ENCODE data around the gene REST.

Gene REST

GRCh38 chr4:56979421-56980072 lies 71.8 kb downstream of the REST start:
- no peak for DNase-seq (ENCODE audit: low spot score)
- Histone ChIP-seq H3K27ac (ENCODE audit: poor library complexity, severe bottlenecking) (peak overlapping the region; percentile 81), H3K9me3 (ENCODE audit: severe bottlenecking) (no peaks in the 10 kb centered on the region), H3K27me3 (ENCODE audit: insufficient read depth, poor library complexity, severe bottlenecking) (no peaks in the 10 kb centered on the region), H3K36me3 (ENCODE audit: low read depth) (peaks cover 24% of the 10 kb centered on the region), H3K4me3 (ENCODE audit: severe bottlenecking) (peak overlapping the region; percentile 62), H3K4me1 (ENCODE audit: insufficient read depth, poor library complexity, severe bottlenecking) (peaks cover 12% of the 10 kb centered on the region)
- no peak for ATAC-seq (ENCODE audit: low read depth)
- TF ChIP-seq, protein P1, sequence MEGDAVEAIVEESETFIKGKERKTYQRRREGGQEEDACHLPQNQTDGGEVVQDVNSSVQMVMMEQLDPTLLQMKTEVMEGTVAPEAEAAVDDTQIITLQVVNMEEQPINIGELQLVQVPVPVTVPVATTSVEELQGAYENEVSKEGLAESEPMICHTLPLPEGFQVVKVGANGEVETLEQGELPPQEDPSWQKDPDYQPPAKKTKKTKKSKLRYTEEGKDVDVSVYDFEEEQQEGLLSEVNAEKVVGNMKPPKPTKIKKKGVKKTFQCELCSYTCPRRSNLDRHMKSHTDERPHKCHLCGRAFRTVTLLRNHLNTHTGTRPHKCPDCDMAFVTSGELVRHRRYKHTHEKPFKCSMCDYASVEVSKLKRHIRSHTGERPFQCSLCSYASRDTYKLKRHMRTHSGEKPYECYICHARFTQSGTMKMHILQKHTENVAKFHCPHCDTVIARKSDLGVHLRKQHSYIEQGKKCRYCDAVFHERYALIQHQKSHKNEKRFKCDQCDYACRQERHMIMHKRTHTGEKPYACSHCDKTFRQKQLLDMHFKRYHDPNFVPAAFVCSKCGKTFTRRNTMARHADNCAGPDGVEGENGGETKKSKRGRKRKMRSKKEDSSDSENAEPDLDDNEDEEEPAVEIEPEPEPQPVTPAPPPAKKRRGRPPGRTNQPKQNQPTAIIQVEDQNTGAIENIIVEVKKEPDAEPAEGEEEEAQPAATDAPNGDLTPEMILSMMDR (IDR thresholded peaks at IDR 0.05; ENCODE audit: poor library complexity, severe bottlenecking), result no peak

DNA sequence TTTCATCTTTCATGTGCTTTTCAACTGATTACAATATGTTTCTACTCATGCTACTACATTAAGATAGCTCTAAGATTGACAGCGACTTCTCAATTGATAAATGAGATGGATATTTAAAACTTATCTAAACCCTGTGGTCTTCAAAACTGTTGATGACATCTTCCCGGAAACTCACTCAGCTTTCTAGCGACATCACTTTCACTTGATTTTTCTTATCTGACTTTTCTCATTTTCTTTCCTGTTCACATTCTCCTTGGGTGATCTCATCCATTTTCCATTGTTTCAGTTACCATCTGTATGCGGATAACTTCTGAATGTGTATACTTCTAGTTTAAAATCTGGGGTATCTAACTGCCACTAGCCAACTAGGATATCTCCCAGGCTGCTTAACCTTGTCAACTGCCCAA lies 74.1 kb downstream of the REST start:
- ATAC-seq (ENCODE audit: low read depth) (no peak), DNase-seq (ENCODE audit: low spot score) (no peak)
- TF ChIP-seq, protein P1 (IDR thresholded peaks at IDR 0.05; ENCODE audit: poor library complexity, severe bottlenecking), result no peak
- Histone ChIP-seq H3K4me3 (ENCODE audit: severe bottlenecking) (no peak overlapping the region), H3K27ac (ENCODE audit: poor library complexity, severe bottlenecking) (no peak overlapping the region), H3K9me3 (ENCODE audit: severe bottlenecking) (no peaks in the 10 kb centered on the region), H3K27me3 (ENCODE audit: insufficient read depth, poor library complexity, severe bottlenecking) (no peaks in the 10 kb centered on the region), H3K36me3 (ENCODE audit: low read depth) (peaks cover 40% of the 10 kb centered on the region), H3K4me1 (ENCODE audit: insufficient read depth, poor library complexity, severe bottlenecking) (peaks cover 10% of the 10 kb centered on the region)

- no peak for ATAC-seq (ENCODE audit: low read depth)
- H3K9me3 ChIP-seq (ENCODE audit: severe bottlenecking), result no peaks in the 10 kb centered on the region
- no peak overlapping the region for H3K27ac ChIP-seq (ENCODE audit: poor library complexity, severe bottlenecking)
- TF ChIP-seq, protein P1 (IDR thresholded peaks at IDR 0.05; ENCODE audit: poor library complexity, severe bottlenecking), result no peak
- H3K4me1 ChIP-seq (ENCODE audit: insufficient read depth, poor library complexity, severe bottlenecking), result peaks cover 8% of the 10 kb centered on the region
- no peak for DNase-seq (ENCODE audit: low spot score)
- no peaks in the 10 kb centered on the region for H3K27me3 ChIP-seq (ENCODE audit: insufficient read depth, poor library complexity, severe bottlenecking)
- no peak overlapping the region for H3K4me3 ChIP-seq (ENCODE audit: severe bottlenecking)
- peaks cover 70% of the 10 kb centered on the region for H3K36me3 ChIP-seq (ENCODE audit: low read depth)
These were observed 78.5 kb downstream of the REST start for GRCh38 chr4:56986192-56986591.

DNA sequence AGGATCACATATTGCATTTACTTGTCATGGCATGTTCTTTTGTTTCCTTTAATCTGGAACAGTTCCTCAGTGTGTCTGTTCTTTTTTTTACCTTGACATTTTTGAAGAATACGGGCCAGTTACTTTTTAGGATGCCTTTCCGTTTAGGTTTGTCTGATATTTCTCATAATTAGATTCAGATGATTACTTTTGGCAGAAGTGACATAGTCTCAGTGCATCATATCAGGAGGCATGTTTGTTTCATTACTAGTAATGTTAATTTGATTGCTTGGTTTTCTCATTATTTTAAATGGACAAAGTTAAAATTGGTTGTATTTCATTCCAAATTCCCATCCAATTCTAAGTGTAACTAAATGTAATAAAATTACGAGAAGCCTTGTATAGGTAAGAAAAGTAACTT lies 79.3 kb downstream of the REST start:
- no peak overlapping the region for H3K4me3 ChIP-seq (ENCODE audit: severe bottlenecking)
- TF ChIP-seq, protein P1 (IDR thresholded peaks at IDR 0.05; ENCODE audit: poor library complexity, severe bottlenecking), result no peak
- no peak for DNase-seq (ENCODE audit: low spot score)
- H3K9me3 ChIP-seq (ENCODE audit: severe bottlenecking), result no peaks in the 10 kb centered on the region
- no peaks in the 10 kb centered on the region for H3K27me3 ChIP-seq (ENCODE audit: insufficient read depth, poor library complexity, severe bottlenecking)
- H3K4me1 ChIP-seq (ENCODE audit: insufficient read depth, poor library complexity, severe bottlenecking), result peaks cover under 1% of the 10 kb centered on the region
- no peak overlapping the region for H3K27ac ChIP-seq (ENCODE audit: poor library complexity, severe bottlenecking)
- peaks cover 72% of the 10 kb centered on the region for H3K36me3 ChIP-seq (ENCODE audit: low read depth)
- no peak for ATAC-seq (ENCODE audit: low read depth)

DNA sequence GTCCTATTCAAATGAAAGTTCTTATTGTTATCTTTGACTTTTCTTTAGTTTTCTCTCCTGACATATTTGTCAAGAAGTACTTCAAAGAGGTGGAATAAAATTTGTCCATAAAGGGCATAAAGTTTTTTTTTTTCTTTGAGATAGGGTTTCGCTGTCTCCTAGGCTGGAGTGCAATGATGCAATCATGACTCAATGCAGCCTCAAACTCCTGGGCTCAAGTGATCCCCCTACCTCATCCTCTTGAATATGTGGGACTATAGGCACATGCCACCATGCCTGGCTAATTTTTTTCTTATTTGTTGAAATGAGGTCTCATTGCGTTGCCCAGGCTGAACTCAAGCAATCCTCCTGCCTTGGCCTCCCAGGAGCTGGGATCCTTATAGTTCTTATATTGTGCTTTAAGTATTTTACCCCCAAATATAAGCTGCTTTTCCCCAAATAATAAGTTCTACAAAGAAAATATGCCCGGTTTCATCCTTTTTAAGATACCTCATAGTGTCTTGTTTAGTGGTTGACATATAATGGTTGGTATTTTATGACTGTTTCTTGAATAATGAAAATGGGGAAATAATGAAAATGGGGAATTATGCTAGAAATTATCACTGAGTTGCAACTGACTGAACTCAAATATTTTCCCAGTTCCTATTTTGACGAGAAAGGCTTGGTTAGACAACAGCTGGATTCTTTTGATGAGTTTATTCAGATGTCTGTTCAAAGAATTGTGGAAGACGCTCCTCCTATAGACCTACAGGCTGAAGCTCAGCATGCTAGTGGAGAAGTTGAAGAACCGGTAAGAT lies 82.6 kb downstream of the REST start:
- DNase-seq (ENCODE audit: low spot score), result no peak

More for the DNA sequence above, 82.6 kb downstream of the REST start:
- TF ChIP-seq, protein P1 (IDR thresholded peaks at IDR 0.05; ENCODE audit: poor library complexity, severe bottlenecking), result no peak
- Histone ChIP-seq H3K4me3 (ENCODE audit: severe bottlenecking) (no peak overlapping the region), H3K4me1 (ENCODE audit: insufficient read depth, poor library complexity, severe bottlenecking) (no peaks in the 10 kb centered on the region), H3K9me3 (ENCODE audit: severe bottlenecking) (no peaks in the 10 kb centered on the region), H3K27me3 (ENCODE audit: insufficient read depth, poor library complexity, severe bottlenecking) (no peaks in the 10 kb centered on the region), H3K36me3 (ENCODE audit: low read depth) (peaks cover 90% of the 10 kb centered on the region), H3K27ac (ENCODE audit: poor library complexity, severe bottlenecking) (no peak overlapping the region)
- no peak for ATAC-seq (ENCODE audit: low read depth)
